RWPE2 (cell line): ENCODE data around the gene EHD3.

Experiments
- ATAC-seq: fragments of 200-7000 bp; cut with Tn5 transposase; 3 replicates; pipeline ENCODE4 v1.9.1; 2021; ENCODE audit warnings: low read depth
- DNase-seq: peaks from one replicate; pipeline ENCODE4 v3.0.0-alpha.2; 2020; ENCODE audit warnings: low spot score
- H3K27ac ChIP-seq: fragments of 450-650 bp; 2 replicates; pipeline ENCODE4 v1.5.1; 2017; ENCODE audit warnings: mild to moderate bottlenecking; ENCODE audit not compliant: poor library complexity, severe bottlenecking
- H3K27me3 ChIP-seq: fragments of 250-450 bp; sonication (Bioruptor Pico); 2 replicates; pipeline ENCODE4 v1.5.1; 2021; ENCODE audit warnings: mild to moderate bottlenecking, moderate library complexity; ENCODE audit not compliant: insufficient read depth, poor library complexity, severe bottlenecking
- H3K36me3 ChIP-seq: fragments of 250-450 bp; sonication (Bioruptor Pico); 2 replicates; pipeline ENCODE4 v1.5.1; 2020; ENCODE audit warnings: low read depth, mild to moderate bottlenecking, moderate library complexity
- H3K4me1 ChIP-seq: fragments of 250-450 bp; sonication (Bioruptor Pico); 2 replicates; pipeline ENCODE4 v1.5.1; 2021; ENCODE audit warnings: mild to moderate bottlenecking, moderate library complexity; ENCODE audit not compliant: insufficient read depth, poor library complexity, severe bottlenecking
- H3K4me3 ChIP-seq: fragments of 250-450 bp; sonication (Bioruptor Pico); 2 replicates; pipeline ENCODE4 v1.5.1; 2021; ENCODE audit warnings: mild to moderate bottlenecking, moderate library complexity; ENCODE audit not compliant: severe bottlenecking
- H3K9me3 ChIP-seq: fragments of 250-450 bp; sonication (Bioruptor Pico); 2 replicates; pipeline ENCODE4 v1.5.1; 2021; ENCODE audit warnings: mild to moderate bottlenecking, moderate library complexity; ENCODE audit not compliant: severe bottlenecking
- TF ChIP-seq, protein P1 (sequence below): fragments of 450-650 bp; IDR thresholded peaks from one replicate; pipeline ENCODE4 v1.5.1; 2017; ENCODE audit warnings: mild to moderate bottlenecking, moderate library complexity; ENCODE audit not compliant: poor library complexity, severe bottlenecking

The EHD3 gene

DNA sequence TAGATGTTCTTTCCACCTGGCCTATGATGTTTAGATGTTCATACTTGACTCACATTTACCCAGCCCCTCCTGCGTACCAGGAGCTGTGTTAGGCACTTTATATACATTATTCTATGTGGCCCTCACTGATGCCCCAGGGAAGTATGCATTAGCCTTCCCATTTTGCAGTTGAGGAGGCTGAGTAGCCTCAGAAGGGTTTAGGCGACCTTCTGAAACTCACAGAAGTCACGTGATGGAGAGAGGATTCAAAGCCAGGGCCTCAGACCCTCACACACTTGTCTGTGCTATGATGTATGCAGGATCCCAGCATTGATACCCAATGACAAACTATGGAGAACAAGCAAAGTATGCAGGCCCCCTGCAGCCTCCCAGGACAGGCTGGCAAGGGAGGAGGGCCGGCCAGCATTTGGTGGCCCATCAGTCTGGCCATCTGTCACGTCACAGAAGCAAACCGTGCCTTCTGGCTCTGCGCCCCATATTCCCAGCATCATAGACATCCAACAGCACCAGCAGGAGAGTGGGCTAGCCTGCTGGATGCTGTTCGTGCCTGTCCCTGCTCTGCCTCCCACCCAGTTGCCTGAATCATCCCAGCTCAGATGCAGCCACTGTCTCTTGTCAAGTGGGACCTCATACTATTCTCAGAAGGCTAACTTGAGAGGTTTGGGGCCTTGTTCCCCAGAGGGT is 33.6 kb downstream of the EHD3 start:
- no peak for DNase-seq
- Histone ChIP-seq H3K4me3 (no peak overlapping the region), H3K4me1 (peaks cover 3% of the 10 kb centered on the region), H3K36me3 (no peaks in the 10 kb centered on the region), H3K9me3 (no peaks in the 10 kb centered on the region), H3K27ac (no peak overlapping the region), H3K27me3 (no peaks in the 10 kb centered on the region)
- TF ChIP-seq, protein P1, sequence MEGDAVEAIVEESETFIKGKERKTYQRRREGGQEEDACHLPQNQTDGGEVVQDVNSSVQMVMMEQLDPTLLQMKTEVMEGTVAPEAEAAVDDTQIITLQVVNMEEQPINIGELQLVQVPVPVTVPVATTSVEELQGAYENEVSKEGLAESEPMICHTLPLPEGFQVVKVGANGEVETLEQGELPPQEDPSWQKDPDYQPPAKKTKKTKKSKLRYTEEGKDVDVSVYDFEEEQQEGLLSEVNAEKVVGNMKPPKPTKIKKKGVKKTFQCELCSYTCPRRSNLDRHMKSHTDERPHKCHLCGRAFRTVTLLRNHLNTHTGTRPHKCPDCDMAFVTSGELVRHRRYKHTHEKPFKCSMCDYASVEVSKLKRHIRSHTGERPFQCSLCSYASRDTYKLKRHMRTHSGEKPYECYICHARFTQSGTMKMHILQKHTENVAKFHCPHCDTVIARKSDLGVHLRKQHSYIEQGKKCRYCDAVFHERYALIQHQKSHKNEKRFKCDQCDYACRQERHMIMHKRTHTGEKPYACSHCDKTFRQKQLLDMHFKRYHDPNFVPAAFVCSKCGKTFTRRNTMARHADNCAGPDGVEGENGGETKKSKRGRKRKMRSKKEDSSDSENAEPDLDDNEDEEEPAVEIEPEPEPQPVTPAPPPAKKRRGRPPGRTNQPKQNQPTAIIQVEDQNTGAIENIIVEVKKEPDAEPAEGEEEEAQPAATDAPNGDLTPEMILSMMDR, result no peak
- ATAC-seq, result no peak

DNA sequence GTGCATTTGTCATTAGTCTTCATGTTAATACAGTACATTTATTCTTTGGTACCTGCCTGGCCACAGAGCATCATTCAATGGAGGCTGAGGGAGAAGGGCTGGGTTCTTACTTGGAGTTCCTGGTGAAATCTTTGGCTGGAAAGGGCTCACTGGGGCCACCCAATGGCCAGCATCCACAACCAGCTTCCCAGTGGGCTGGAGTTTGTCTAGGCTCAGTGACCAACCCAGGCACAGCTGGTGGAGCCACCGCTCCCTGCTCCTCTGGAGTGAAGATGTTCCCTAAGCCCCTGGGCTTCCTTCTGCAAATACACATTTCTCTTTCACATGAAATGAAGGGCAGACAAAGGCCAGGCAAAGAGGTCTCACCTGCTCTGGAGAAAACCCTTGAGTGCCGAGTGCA is 34.4 kb downstream of the EHD3 start:
- Histone ChIP-seq H3K36me3 (no peaks in the 10 kb centered on the region), H3K27ac (no peak overlapping the region), H3K4me3 (no peak overlapping the region), H3K27me3 (no peaks in the 10 kb centered on the region), H3K9me3 (no peaks in the 10 kb centered on the region), H3K4me1 (peaks cover 3% of the 10 kb centered on the region)
- ATAC-seq (no peak), DNase-seq (no peak)
- TF ChIP-seq, protein P1, result no peak

DNA sequence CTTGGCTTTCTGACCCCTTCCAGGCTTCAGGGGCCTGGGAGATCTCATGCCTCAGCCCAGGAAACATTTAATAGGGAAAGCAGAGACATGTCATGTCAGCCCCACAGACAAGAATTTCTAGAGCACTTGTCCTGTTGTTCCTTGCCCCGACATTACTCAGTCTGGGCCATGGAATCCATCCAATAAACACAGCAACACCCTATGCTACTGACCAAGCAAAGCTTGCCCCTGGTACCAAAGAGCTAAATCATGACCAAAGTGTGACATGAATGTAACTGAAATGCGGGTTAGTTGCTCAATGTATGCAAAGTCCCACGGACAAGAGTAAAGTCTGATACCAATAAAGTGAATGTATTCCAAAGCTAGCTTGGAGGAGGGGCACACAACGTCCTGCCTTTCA is 35.1 kb downstream of the EHD3 start:
- no peaks in the 10 kb centered on the region for H3K27me3 ChIP-seq
- no peak for DNase-seq
- no peak for ATAC-seq
- H3K4me1 ChIP-seq, result peaks cover 3% of the 10 kb centered on the region
- TF ChIP-seq, protein P1, result no peak
- no peak overlapping the region for H3K4me3 ChIP-seq
- H3K9me3 ChIP-seq, result no peaks in the 10 kb centered on the region
- no peaks in the 10 kb centered on the region for H3K36me3 ChIP-seq
- H3K27ac ChIP-seq, result no peak overlapping the region

DNA sequence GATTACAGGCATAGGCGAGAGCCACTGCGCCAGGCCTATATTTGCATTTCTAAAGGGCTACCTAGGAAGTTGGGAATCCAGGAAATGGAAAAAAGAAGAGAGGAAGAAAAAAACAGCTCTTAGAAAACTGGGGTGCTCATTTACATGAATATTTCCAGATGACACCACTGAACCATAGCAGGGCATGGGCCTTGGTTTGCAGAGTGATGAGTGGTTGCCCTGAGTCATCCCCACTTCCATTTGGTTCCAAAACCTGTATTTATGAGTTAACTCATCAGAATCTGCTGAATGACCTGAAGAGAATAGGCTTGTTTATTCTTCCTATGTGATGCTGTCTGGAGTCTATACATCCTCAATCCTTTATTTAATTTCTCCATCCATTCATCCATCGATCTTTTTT is 36.2 kb downstream of the EHD3 start:
- no peaks in the 10 kb centered on the region for H3K9me3 ChIP-seq
- peak; percentile 82 for ATAC-seq
- no peak overlapping the region for H3K27ac ChIP-seq
- peaks cover 3% of the 10 kb centered on the region for H3K4me1 ChIP-seq
- no peaks in the 10 kb centered on the region for H3K27me3 ChIP-seq
- TF ChIP-seq, protein P1, result no peak
- no peak for DNase-seq
- H3K4me3 ChIP-seq, result no peak overlapping the region
- H3K36me3 ChIP-seq, result no peaks in the 10 kb centered on the region

DNA sequence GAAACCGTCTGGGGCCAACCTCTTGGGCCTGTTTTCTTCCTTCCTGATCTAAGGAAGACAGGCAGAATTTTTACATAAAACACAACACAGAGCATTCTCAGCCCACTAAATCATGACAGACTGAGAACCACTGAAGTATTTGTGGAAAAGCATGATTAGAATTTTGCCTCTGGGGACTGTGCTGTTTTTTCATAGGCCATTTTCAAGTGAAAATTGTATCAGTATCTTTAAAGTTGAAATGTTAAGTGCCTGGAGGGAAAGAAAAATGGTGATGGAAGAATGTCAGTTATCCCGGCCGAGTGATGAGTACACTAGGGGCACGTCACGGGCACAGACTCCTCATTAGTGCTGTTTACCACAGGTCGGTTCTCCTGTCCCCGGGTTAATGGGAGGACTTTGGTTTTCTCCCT is 36.9 kb downstream of the EHD3 start:
- Histone ChIP-seq H3K9me3 (no peaks in the 10 kb centered on the region), H3K4me3 (no peak overlapping the region), H3K36me3 (no peaks in the 10 kb centered on the region), H3K4me1 (peaks cover 3% of the 10 kb centered on the region), H3K27ac (no peak overlapping the region), H3K27me3 (no peaks in the 10 kb centered on the region)
- no peak for ATAC-seq
- TF ChIP-seq, protein P1, result no peak
- no peak for DNase-seq
